HG03457 (cell line): ENCODE measurements around the gene MT4.

Source experiments
- ATAC-seq: cut with Tn5 transposase; IDR thresholded peaks from one replicate; pipeline ENCODE4 v1.9.1; 2021; ENCODE audit warnings: moderate number of reproducible peaks; ENCODE audit not compliant: unreplicated experiment

The MT4 gene

DNA sequence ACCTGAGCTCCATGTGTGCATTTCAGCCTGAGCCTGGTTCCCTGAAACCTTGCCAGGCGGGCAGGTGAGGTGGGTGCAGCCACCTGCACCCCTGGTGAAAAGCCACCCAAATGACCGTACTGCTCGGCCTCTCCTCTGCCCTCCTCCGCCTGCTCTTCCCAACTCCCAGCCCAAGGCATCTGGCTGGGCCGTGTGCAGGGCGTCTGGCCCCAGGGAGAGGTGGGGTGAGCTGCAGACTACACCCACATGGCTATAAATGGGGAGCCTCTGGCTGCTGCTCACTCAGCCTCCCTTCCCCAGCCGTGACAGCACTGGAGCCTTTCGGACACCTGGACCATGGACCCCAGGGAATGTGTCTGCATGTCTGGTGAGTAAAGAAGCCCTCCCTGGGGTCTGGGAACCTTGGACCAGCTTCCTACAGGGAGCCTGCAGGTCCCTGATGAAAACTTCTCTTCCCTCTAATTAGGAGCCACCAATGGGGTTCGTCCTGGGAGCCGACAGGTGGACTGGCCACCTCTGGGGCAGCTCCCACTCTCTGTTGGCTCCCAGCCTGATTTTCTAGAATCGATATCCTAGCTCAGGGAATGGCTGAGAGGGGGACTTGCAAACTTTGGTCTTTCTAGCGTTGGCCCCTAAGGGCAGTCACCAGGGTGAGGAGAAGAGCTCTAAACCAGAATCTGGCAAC is at the start of gene MT4:
MT4 (plus strand) TSS at position 281 of the 685 bp plus-strand sequence; CDS start at position 337, 56 bp downstream.
- no peak for ATAC-seq

DNA sequence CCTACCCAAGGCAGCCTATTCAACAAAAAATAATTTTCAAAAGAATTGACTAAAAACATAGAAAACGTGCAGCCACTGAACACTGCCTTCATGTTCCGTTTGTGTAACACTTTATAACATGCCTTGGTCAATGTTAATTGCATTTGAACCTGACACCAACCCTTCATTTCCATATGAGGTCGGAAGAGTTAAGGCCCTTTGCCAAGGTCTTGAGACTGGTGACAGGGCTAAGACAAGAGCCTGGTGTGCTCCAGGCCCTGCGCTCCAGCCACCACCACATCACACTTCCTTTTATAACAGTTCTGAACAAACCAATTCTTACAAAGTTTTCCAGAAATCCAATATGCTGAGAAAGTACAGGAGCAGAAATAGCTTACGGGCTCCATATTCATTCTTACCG is 49.2 kb upstream of the MT4 start:
- no peak for ATAC-seq

DNA sequence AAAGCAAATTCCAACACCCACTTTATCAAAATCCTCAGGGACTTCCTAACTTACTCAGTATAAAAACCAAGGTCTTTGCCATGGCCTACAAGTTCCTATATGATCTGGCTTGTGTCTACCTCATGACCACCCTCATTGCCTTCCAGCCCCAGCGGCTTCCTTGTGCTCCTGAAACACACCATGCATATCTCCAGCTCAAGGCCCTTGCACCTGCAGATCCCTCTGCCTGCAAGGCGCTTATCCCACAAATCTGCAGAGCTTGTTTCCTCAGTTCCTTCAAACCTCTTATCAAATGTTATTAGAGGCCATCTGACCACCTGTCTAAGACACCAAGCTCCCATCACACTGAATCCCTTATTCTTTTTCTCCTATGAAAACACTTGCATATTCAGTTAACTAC is 47.7 kb upstream of the MT4 start:
- ATAC-seq, result no peak

DNA sequence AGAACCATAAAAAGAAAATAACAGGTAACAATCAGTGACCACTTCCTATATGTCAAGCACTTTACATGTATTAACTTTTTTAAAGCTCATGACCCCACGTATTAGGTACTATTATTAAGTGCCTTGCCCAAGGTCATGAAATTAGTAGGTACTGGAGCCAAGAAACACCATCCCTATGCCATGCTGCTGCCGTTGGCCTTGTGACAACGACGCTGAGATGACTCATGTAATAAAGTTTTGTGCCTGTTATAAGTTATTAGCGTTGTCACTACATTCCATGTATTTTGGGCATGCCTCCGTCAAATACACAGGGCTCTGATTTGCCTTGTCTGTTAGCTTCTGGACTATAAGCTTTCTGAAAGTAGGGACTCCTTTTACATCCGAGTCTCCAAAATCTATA is 46.4 kb upstream of the MT4 start:
- no peak for ATAC-seq

- peak; percentile 71 for ATAC-seq
These were observed 45.2 kb upstream of the MT4 start, which contains the start of gene BBS2 for GRCh38 chr16:56519459-56520250. TSS of gene BBS2 (minus strand) at chr16:56520024. CDS start at chr16:56519862, 162 bp downstream.

GRCh38 chr16:56520251-56520577 is 44.7 kb upstream of the MT4 start:
- no peak for ATAC-seq

DNA sequence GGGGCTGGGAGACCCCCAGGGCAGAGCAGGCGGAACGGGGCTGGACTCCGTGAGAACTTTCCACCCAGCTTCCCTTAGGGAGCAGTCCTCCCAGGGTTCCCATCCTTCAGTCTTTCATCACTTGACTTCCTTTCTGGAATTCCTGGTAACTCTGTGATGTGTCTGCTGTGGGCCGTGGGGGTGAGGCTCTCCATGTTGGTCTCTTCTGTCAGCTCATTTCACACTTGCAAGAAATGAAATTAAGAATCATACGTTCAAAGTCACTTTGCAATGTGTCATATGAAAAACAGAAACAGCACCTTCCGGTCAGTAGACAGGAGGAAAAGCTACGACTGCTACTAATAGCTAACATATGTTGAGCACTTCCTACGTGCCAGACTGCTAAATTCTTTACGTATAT is 39.6 kb upstream of the MT4 start:
- no peak for ATAC-seq

DNA sequence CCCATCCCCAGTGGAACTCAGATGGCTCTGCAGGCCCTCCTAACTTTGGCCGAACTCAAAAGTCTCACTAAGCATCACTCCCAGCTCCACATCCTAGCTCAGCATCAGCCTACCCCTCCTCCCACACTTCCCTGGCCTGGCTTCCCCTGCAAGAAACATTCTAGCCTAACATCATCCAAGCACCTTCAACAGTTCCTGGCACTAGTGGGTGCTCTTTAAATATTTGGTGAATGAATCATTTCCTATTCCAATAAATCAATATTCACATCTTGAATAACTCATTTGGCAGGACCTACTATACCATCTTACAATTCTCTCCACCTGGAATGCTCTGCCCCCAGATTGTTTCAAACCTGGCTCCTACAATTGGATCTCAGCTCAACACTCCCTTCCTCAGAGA is 34.0 kb upstream of the MT4 start:
- ATAC-seq, result no peak

DNA sequence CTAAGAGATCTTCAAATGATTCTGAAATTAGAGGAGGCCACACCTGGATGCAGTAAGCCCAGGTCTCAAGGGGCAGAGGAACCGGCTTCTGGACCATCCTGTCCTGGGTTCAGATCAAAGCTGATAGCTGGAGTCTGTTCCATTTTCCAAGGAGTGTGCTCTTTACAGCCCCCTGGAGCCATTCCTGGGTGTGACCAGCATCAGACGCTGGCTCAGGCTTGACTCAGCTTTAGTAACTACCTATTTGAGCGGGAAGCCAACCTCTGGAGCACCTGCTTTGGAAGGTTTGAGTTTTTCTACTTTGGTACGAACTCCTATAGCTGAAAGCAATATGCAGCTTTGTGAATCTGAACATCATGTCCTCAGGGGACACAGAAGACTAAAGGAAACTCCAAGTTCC is 32.2 kb upstream of the MT4 start:
- no peak for ATAC-seq

DNA sequence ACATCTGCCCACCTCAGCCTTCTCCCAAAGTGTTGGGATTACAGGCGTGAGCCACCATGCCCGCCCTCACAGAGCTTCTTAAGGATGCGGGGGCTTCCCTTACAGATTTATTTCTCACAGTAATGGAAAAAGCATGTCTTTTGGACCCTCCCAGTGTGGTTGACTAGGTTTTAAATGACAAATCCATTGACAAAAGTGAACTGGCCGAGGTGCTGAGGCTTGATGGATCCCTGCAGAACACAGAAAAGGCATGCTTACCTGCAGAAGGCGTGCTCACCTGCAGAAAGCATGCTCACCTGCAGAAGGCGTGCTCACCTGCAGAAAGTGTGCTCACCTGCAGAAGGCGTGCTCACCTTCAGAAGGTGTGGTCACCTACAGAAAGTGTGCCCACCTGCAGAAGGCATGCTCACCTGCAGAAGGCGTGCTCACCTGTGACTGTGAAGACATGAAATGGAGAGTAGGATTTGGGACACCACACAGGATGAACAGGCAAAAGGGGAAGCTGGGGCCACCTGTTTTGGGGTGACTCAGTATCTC is 30.0 kb upstream of the MT4 start:
- ATAC-seq, result no peak

DNA sequence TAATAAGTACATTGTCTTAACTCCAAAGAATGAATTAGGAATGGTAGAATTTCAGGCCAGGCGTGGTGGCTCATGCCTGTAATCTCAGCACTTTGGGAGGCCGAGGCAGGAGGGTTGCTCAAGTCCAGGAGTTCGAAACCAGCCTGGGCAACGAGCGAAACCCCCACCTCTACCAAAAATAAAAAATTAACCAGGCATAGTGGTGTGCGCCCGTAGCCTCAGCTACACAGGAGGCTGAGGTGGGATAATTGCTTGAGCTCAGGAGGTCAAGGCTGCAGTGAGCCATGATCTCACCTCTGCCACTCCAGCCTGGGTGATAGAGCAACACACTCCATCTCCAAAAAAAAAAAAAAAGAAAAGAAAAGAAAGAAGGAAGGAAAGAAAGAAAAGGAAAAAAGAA is 26.5 kb upstream of the MT4 start:
- no peak for ATAC-seq

DNA sequence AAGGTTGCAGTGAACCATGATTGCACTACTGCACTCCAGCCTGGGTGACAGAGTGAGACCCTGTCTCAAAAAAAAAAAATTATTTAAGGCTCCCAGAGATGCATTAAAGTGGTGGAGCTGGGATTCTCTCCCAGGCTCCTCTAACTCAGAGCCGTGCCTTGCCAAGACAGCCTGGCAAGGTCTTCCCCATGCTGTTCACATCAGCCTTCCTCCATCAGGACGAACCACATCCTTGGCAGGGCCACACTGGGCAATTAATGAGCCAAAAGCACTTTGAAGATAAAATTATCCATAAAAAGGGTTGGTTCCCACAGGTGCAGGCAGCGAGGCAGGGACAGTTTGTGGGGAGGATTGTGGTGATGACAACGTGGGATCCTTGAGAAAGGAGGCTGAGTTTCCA is 25.2 kb upstream of the MT4 start:
- ATAC-seq, result no peak

GRCh38 chr16:56542039-56542438 is 22.8 kb upstream of the MT4 start:
- no peak for ATAC-seq

GRCh38 chr16:56547120-56547948 is 17.5 kb upstream of the MT4 start:
- ATAC-seq, result no peak

DNA sequence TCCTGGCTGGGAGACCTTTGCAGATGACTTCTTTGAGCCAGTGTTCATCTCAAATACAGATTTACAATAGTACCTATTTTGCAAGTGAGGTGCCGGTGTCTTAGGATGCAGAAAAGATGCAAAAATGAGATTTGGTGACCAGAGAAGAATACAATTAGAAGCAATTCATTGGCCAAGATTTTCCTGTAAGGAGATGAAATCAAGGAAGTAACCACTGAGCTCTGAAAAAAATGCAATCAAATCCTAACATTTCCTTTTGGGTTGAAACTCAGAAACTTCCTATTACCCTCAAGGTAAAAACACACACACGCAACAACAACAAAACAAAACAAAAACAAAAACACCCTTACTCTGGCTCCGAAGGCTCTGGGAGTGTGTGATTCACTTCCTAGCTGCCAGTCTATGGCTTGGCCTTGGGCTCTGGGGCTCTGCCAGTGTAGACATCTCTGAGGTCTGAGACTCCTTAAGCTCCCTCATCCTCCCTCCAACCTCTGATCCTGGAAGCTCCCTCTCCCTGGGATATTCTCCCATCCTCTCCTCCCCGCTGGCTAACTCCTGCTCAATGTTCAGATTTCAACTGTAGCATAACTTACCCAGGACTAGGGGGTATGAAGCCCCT is 16.8 kb upstream of the MT4 start:
- no peak for ATAC-seq

GRCh38 chr16:56549161-56549560 is 15.7 kb upstream of the MT4 start:
- no peak for ATAC-seq

GRCh38 chr16:56549744-56550385 is 15.0 kb upstream of the MT4 start:
- ATAC-seq, result no peak

- ATAC-seq, result no peak
These were observed 12.8 kb upstream of the MT4 start for GRCh38 chr16:56551796-56552738.

DNA sequence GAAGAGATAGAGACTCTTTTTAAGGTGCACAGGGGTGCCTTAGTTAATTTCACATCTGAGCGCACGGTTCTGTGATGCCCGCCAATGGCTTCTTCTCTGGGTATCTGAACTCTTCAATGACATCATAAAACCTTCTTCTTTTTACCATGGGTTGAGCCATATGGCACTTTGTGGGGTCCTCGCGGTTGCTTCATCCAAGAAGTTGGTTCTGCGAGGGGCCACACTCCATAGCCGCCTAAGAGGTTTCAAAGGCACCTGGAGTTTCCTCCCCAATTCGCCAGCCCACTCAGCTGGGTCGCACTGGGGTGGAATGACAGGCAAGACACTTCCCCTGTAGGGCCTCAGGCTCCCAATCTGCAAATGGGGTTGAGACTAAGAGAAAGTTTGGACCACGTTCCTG is 10.4 kb upstream of the MT4 start:
- ATAC-seq, result no peak
